Measurements from ENCODE around the gene PEX10.

The PEX10 gene

GRCh38 chr1:2374252-2375155, 37.9 kb downstream of the PEX10 start:
- Histone ChIP-seq H3K4me3 (ENCODE audit: low read depth, low read length) (no peak overlapping the region), H3K79me2 (no peaks in the 10 kb centered on the region), H3K4me1 (no peaks in the 10 kb centered on the region), H3K36me3 (ENCODE audit: control insufficient read depth, insufficient read depth, low read length) (no peaks in the 10 kb centered on the region), H3K9me3 (ENCODE audit: control insufficient read depth, low read length) (no peaks in the 10 kb centered on the region), H3K4me2 (ENCODE audit: low read length) (no peak overlapping the region), H3K9ac (no peak overlapping the region), H2AFZ (no peak overlapping the region), H3K27me3 (ENCODE audit: control insufficient read depth, insufficient read depth, low read length) (no peaks in the 10 kb centered on the region), H3K27ac (no peak overlapping the region)
- no peak for TF ChIP-seq CTCF (IDR thresholded peaks at IDR 0.05)

- Histone ChIP-seq H3K27ac (no peak overlapping the region), H3K27me3 (ENCODE audit: control insufficient read depth, insufficient read depth, low read length) (no peaks in the 10 kb centered on the region), H3K9me3 (ENCODE audit: control insufficient read depth, low read length) (no peaks in the 10 kb centered on the region), H3K79me2 (no peaks in the 10 kb centered on the region), H2AFZ (no peak overlapping the region), H3K9ac (no peak overlapping the region), H3K4me2 (ENCODE audit: low read length) (no peak overlapping the region), H3K4me3 (ENCODE audit: low read depth, low read length) (no peak overlapping the region), H3K36me3 (ENCODE audit: control insufficient read depth, insufficient read depth, low read length) (no peaks in the 10 kb centered on the region), H3K4me1 (no peaks in the 10 kb centered on the region)
- no peak for TF ChIP-seq CTCF (IDR thresholded peaks at IDR 0.05)
Observed at GRCh38 chr1:2373551-2374251, 38.7 kb downstream of the PEX10 start.

- no peak for TF ChIP-seq CTCF (IDR thresholded peaks at IDR 0.05)
Observed at GRCh38 chr1:2372551-2373490, 39.5 kb downstream of the PEX10 start.

GRCh38 chr1:2368053-2368744, 44.2 kb downstream of the PEX10 start:
- Histone ChIP-seq H3K27me3 (ENCODE audit: control insufficient read depth, insufficient read depth, low read length) (no peaks in the 10 kb centered on the region), H3K79me2 (no peaks in the 10 kb centered on the region), H2AFZ (no peak overlapping the region), H3K4me2 (ENCODE audit: low read length) (no peak overlapping the region), H3K4me1 (no peaks in the 10 kb centered on the region), H3K27ac (no peak overlapping the region), H3K4me3 (ENCODE audit: low read depth, low read length) (no peak overlapping the region), H3K9me3 (ENCODE audit: control insufficient read depth, low read length) (no peaks in the 10 kb centered on the region), H3K9ac (no peak overlapping the region), H3K36me3 (ENCODE audit: control insufficient read depth, insufficient read depth, low read length) (no peaks in the 10 kb centered on the region)
- TF ChIP-seq CTCF (IDR thresholded peaks at IDR 0.05) = no peak

More at GRCh38 chr1:2372551-2373490, 39.5 kb downstream of the PEX10 start:
- Histone ChIP-seq H3K4me2 (ENCODE audit: low read length) (no peak overlapping the region), H3K27ac (no peak overlapping the region), H3K9me3 (ENCODE audit: control insufficient read depth, low read length) (no peaks in the 10 kb centered on the region), H3K4me3 (ENCODE audit: low read depth, low read length) (no peak overlapping the region), H3K9ac (no peak overlapping the region), H3K79me2 (no peaks in the 10 kb centered on the region), H2AFZ (no peak overlapping the region), H3K4me1 (no peaks in the 10 kb centered on the region), H3K36me3 (ENCODE audit: control insufficient read depth, insufficient read depth, low read length) (no peaks in the 10 kb centered on the region), H3K27me3 (ENCODE audit: control insufficient read depth, insufficient read depth, low read length) (no peaks in the 10 kb centered on the region)
